CD4-positive, alpha-beta T cell (primary cell): ENCODE data around the gene GSTCD. TPM values are rescaled to one million over a fixed set of nuclear protein-coding genes. Genes with fewer than 3 reads are reported as not detected.

Experiments used
- ATAC-seq: fragments of 200-7000 bp; cut with Tn5 transposase; one replicate; pipeline ENCODE4 v1.10.0; 2022; ENCODE audit warnings: mild to moderate bottlenecking; ENCODE audit not compliant: poor library complexity
- CTCF ChIA-PET: fragments of 350-600 bp; sonication (Branson Sonifier 250); formaldehyde crosslinking; loops from one replicate; lab custom pipeline; 2021; ENCODE audit warnings: antibody characterized with exemption, inconsistent platforms; lab: Charles Lee
- POLR2A ChIA-PET: fragments of 350-600 bp; sonication (Branson Sonifier 250); formaldehyde crosslinking; loops from one replicate; lab custom pipeline; 2021; ENCODE audit warnings: antibody characterized with exemption, inconsistent platforms; lab: Charles Lee
- DNase-seq, 14 experiments: peaks; one replicate each; pipeline ENCODE4 v3.0.0-alpha.2; 2013 to 2020; ENCODE audit warnings: mixed read lengths in 2 of 14
- H3K27ac ChIP-seq, 2 donors: one replicate each; pipeline versions ENCODE4 v1.5.1 to v1.7.0; 2013; ENCODE audit warnings: low read length in 2 of 2, low read depth in 1 of 2, mild to moderate bottlenecking in 1 of 2
- H3K27me3 ChIP-seq, 2 experiments: 1 replicate in 1 of 2; 2 replicates in 1 of 2; pipeline versions ENCODE4 v1.6.1 to v1.7.0; 2013; ENCODE audit warnings: low read length in 2 of 2, control low read depth in 1 of 2, mild to moderate bottlenecking in 1 of 2, moderate library complexity in 1 of 2; ENCODE audit not compliant: insufficient read depth in 2 of 2, control insufficient read depth in 1 of 2
- H3K36me3 ChIP-seq: one replicate; pipeline ENCODE4 v1.6.1; 2013; ENCODE audit warnings: low read length, control low read depth; ENCODE audit not compliant: insufficient read depth
- H3K4me1 ChIP-seq: one replicate; pipeline ENCODE4 v1.6.1; 2013; ENCODE audit warnings: low read length, control low read depth; ENCODE audit not compliant: insufficient read depth
- H3K4me3 ChIP-seq: one replicate; pipeline ENCODE4 v1.5.1; 2013; ENCODE audit warnings: mild to moderate bottlenecking, low read length, moderate library complexity
- H3K9me3 ChIP-seq, 2 experiments: 1 replicate in 1 of 2; 2 replicates in 1 of 2; pipeline versions ENCODE4 v1.6.1 to v1.7.0; 2013; ENCODE audit warnings: low read length in 2 of 2, mild to moderate bottlenecking in 2 of 2, control low read depth in 1 of 2, moderate library complexity in 1 of 2; ENCODE audit not compliant: control insufficient read depth in 1 of 2, insufficient read depth in 1 of 2
- H3K27ac Mint-ChIP-seq: one replicate; pipeline ENCODE4 v1.8.0; 2020; ENCODE audit warnings: mixed read lengths
- H3K27me3 Mint-ChIP-seq: one replicate; pipeline ENCODE4 v1.8.0; 2021; ENCODE audit warnings: mixed read lengths
- H3K36me3 Mint-ChIP-seq: one replicate; pipeline ENCODE4 v1.8.0; 2021; ENCODE audit warnings: low read depth, mixed read lengths
- H3K4me1 Mint-ChIP-seq: one replicate; pipeline ENCODE4 v1.8.0; 2021; ENCODE audit warnings: low read depth, mixed read lengths
- H3K4me3 Mint-ChIP-seq: one replicate; pipeline ENCODE4 v1.8.0; 2020; ENCODE audit warnings: mild to moderate bottlenecking, mixed read lengths
- H3K9me3 Mint-ChIP-seq: one replicate; pipeline ENCODE4 v1.8.0; 2020; ENCODE audit warnings: mixed read lengths
- intact Hi-C, 2 experiments: fragments of 100-400 bp; cut with DNase I in 1 of 2; cut with micrococcal nuclease in 1 of 2; formaldehyde crosslinking; loops; one replicate each; pipeline versions ENCODE4 v1.15.1 to v1.9.0; 2023 to 2025; cut with DNase I, micrococcal nuclease
- total RNA-seq, 174 experiments: library from RNA in 2 of 174; stranded (reverse) in 2 of 174; gene quantifications; one replicate each; pipeline ENCODE4 v1.2.3 and lab custom pipeline; 2021 to 2026
- TF ChIP-seq, protein P1 (sequence below): fragments of 200-600 bp; IDR thresholded peaks from one replicate; pipeline ENCODE4 v1.8.0; 2022; ENCODE audit warnings: antibody characterized with exemption, mild to moderate bottlenecking

The GSTCD gene
- total RNA-seq, 2 experiments from 2014 or later: 5.2 to 5.3 TPM

DNA sequence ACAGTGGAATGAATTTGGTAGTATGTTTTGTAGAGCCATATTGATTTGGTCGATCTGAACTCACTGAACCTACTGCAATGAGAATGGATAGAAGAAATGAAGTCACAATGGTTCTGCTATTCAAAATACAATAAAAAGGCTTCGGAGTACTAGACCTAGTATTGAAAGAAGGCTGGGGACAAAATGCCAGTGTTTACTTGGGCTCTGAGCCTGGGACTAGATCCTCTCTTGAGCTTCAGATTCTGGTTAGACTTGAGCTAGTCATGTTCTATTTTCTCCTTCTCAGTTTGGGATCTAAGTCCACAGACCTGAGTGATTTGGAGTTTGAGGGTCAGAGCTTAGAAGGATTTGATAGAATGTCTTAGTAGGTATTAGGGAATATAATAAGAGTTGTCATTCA is 10.0 kb upstream of the GSTCD start:
- POLR2A ChIA-PET: no interaction called here
- no peak overlapping the region for H3K4me3 ChIP-seq

DNA sequence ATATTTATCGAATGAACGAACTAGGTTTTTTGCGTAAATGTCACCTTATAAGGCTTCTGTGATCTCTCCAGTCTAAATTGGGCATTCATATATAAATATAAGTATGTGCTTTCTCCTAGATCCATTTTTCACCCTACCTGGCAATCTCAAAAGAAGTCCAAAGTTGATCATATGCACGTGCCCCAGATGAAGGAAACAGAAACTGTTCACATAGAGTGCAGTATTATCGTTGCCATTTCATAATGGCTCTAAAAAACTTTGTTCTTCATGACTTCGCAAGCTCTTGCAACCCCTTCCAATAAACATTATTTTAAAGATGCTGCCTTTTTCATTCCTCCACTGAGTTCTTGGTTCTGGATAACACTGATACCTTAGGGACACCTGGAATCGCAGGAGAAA is 803 bp upstream of the GSTCD start:
- H3K4me3 ChIP-seq: peak overlapping the region; percentile 68
- H3K36me3 ChIP-seq: peaks cover 3% of the 10 kb centered on the region
- DNase-seq (peak in 3 of 14 experiments; percentile 18 to 30 (median 28)), ATAC-seq (no peak)
- H3K27me3 ChIP-seq: no peaks in the 10 kb centered on the region
- no peak overlapping the region for H3K27ac ChIP-seq
- Mint-ChIP-seq H3K27ac (peak overlapping the region; percentile 94), H3K4me3 (peak overlapping the region; percentile 100), H3K9me3 (no peaks in the 10 kb centered on the region), H3K4me1 (peaks cover 41% of the 10 kb centered on the region), H3K27me3 (no peaks in the 10 kb centered on the region), H3K36me3 (peaks cover 11% of the 10 kb centered on the region)
- no peaks in the 10 kb centered on the region for H3K9me3 ChIP-seq
- intact Hi-C loops: loop anchor here (5.0 to 10.0 kb wide), 3 partner anchors 230 to 610 kb away; partner anchors contain the start of genes AIMP1 (in 1 of the 2), PPA2 (in 1 of the 2) and TBCK (in 1 of the 2)
- H3K4me1 ChIP-seq: peaks cover 9% of the 10 kb centered on the region
- ChIA-PET POLR2A (interaction anchor here (1.2 to 2.4 kb wide), 3 partner anchors 11 to 608 kb away, joined by 4 to 16 read pairs (median 10); partner anchors contain the start of genes PPA2 and TBCK), CTCF (no interaction called here)
- TF ChIP-seq, protein P1, sequence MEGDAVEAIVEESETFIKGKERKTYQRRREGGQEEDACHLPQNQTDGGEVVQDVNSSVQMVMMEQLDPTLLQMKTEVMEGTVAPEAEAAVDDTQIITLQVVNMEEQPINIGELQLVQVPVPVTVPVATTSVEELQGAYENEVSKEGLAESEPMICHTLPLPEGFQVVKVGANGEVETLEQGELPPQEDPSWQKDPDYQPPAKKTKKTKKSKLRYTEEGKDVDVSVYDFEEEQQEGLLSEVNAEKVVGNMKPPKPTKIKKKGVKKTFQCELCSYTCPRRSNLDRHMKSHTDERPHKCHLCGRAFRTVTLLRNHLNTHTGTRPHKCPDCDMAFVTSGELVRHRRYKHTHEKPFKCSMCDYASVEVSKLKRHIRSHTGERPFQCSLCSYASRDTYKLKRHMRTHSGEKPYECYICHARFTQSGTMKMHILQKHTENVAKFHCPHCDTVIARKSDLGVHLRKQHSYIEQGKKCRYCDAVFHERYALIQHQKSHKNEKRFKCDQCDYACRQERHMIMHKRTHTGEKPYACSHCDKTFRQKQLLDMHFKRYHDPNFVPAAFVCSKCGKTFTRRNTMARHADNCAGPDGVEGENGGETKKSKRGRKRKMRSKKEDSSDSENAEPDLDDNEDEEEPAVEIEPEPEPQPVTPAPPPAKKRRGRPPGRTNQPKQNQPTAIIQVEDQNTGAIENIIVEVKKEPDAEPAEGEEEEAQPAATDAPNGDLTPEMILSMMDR: no peak

More for the DNA sequence above, 10.0 kb upstream of the GSTCD start:
- Mint-ChIP-seq H3K36me3 (peaks cover 63% of the 10 kb centered on the region), H3K4me3 (no peak overlapping the region), H3K27ac (no peak overlapping the region), H3K27me3 (no peaks in the 10 kb centered on the region), H3K4me1 (peaks cover 5% of the 10 kb centered on the region), H3K9me3 (no peaks in the 10 kb centered on the region)
- CTCF ChIA-PET: interaction anchor here (1.3 to 1.4 kb wide), 2 partner anchors 17 to 19 kb away, joined by 3 read pairs; no protein-coding TSS in a partner anchor
- Histone ChIP-seq H3K27ac (no peak overlapping the region), H3K27me3 (no peaks in the 10 kb centered on the region), H3K4me1 (no peaks in the 10 kb centered on the region), H3K36me3 (peaks cover 49% of the 10 kb centered on the region), H3K9me3 (no peaks in the 10 kb centered on the region)
- TF ChIP-seq, protein P1: no peak
- no peak for ATAC-seq
- intact Hi-C loops: no loop called here
- no peak for DNase-seq

DNA sequence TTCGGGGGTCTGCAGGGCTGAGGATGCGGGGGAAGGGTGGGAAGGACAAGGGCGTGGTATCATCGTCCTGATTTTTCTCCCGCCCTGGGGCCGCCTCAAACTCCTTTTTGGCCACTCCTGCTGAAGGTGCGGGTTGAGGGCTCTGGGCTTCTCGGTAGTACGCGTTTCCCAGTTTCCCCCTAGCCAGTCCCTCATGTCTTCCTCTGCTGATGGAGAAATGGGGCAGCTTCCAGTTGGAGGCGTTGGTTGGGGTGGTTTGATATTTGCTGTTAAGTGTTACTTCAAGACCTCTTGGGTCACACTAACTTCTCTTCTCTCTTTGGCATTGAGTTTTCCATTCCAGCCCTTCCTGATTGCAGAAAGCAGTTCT is 482 bp downstream of the GSTCD start:
- Histone ChIP-seq H3K27me3 (no peaks in the 10 kb centered on the region), H3K27ac (peak overlapping the region; percentile 43 to 62), H3K4me3 (peak overlapping the region; percentile 68), H3K9me3 (no peaks in the 10 kb centered on the region), H3K4me1 (peaks cover 9% of the 10 kb centered on the region), H3K36me3 (no peaks in the 10 kb centered on the region)
- TF ChIP-seq, protein P1: no peak
- CTCF ChIA-PET: no interaction called here
- POLR2A ChIA-PET: interaction anchor here (2.3 to 2.4 kb wide), 2 partner anchors 9 to 235 kb away, joined by 10 to 16 read pairs; partner anchors contain the start of gene PPA2
- no peaks in the 10 kb centered on the region for H3K27me3 Mint-ChIP-seq
- H3K9me3 Mint-ChIP-seq: no peaks in the 10 kb centered on the region
- DNase-seq: peak in 3 of 14 experiments; percentile 3 to 7 (median 7)
- intact Hi-C loops: loop anchor here (5.0 to 10.0 kb wide), 3 partner anchors 232 to 608 kb away; partner anchors contain the start of genes AIMP1 (in 1 of the 2), PPA2 (in 1 of the 2) and TBCK (in 1 of the 2)
- H3K4me1 Mint-ChIP-seq: peaks cover 41% of the 10 kb centered on the region
- peaks cover 11% of the 10 kb centered on the region for H3K36me3 Mint-ChIP-seq
- peak; percentile 9 for ATAC-seq
- H3K27ac Mint-ChIP-seq: peak overlapping the region; percentile 94
- peak overlapping the region; percentile 100 for H3K4me3 Mint-ChIP-seq
